ENCODE results near the gene ATP5F1D. TPM values are rescaled to one million over a fixed set of nuclear protein-coding genes. Genes with fewer than 3 reads are reported as not detected.

Gene ATP5F1D
- total and polyA plus RNA-seq, 2 experiments from 2014 or later = 139 to 396 TPM

GRCh38 chr19:1285737-1286360 is 44.3 kb downstream of the ATP5F1D start, which contains the start of gene EFNA2:
Gene EFNA2, plus strand, starts transcription at chr19:1285873. Its CDS starts 296 bp downstream, at chr19:1286169.
- H3K4me1 Mint-ChIP-seq = peaks cover 9% of the 10 kb centered on the region; the same call in 2 of the 3 replicates
- H2AFZ ChIP-seq = peak within 1 kb of the TSS; percentile 85; the same call in 1 of the 2 replicates

More at GRCh38 chr19:1285737-1286360, 44.3 kb downstream of the ATP5F1D start, which contains the start of gene EFNA2:
- peak; percentile 6; the same call in 2 of the 3 replicates for ATAC-seq
- Histone ChIP-seq H3K9me2 (ENCODE audit: insufficient read depth) (no peaks in the 10 kb centered on the region), H3F3A (replicated peaks; ENCODE audit: low read depth) (peaks cover 19% of the 10 kb centered on the region), H3K27ac (ENCODE audit: low read depth) (no peak within 1 kb of the TSS), H3K36me3 (ENCODE audit: insufficient read depth) (no peaks in the 10 kb centered on the region), H3K4me3 (peak within 1 kb of the TSS; percentile 60), H3K4me2 (peak within 1 kb of the TSS; percentile 84), H3K79me2 (replicated peaks; ENCODE audit: insufficient read depth) (no peaks in the 10 kb centered on the region), H4K20me1 (replicated peaks; ENCODE audit: insufficient read depth) (no peaks in the 10 kb centered on the region), H3K4me1 (ENCODE audit: insufficient read depth) (no peaks in the 10 kb centered on the region), H3K27me3 (ENCODE audit: insufficient read depth) (peaks cover 26% of the 10 kb centered on the region)
- peaks cover 17% of the 10 kb centered on the region for H3K27me3 Mint-ChIP-seq (ENCODE audit: insufficient read depth, low read depth, poor library complexity)
- TF ChIP-seq, protein P1, sequence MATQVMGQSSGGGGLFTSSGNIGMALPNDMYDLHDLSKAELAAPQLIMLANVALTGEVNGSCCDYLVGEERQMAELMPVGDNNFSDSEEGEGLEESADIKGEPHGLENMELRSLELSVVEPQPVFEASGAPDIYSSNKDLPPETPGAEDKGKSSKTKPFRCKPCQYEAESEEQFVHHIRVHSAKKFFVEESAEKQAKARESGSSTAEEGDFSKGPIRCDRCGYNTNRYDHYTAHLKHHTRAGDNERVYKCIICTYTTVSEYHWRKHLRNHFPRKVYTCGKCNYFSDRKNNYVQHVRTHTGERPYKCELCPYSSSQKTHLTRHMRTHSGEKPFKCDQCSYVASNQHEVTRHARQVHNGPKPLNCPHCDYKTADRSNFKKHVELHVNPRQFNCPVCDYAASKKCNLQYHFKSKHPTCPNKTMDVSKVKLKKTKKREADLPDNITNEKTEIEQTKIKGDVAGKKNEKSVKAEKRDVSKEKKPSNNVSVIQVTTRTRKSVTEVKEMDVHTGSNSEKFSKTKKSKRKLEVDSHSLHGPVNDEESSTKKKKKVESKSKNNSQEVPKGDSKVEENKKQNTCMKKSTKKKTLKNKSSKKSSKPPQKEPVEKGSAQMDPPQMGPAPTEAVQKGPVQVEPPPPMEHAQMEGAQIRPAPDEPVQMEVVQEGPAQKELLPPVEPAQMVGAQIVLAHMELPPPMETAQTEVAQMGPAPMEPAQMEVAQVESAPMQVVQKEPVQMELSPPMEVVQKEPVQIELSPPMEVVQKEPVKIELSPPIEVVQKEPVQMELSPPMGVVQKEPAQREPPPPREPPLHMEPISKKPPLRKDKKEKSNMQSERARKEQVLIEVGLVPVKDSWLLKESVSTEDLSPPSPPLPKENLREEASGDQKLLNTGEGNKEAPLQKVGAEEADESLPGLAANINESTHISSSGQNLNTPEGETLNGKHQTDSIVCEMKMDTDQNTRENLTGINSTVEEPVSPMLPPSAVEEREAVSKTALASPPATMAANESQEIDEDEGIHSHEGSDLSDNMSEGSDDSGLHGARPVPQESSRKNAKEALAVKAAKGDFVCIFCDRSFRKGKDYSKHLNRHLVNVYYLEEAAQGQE (IDR thresholded peaks at IDR 0.05; ENCODE audit: unreplicated experiment) = no peak
- no peak; a peak in 1 of 4 replicates for TF ChIP-seq CTCF (conservative IDR thresholded peaks at IDR 0.05; ENCODE audit: low read depth in 2 of 2)
- TF ChIP-seq JUNB (IDR thresholded peaks at IDR 0.05; ENCODE audit: unreplicated experiment) = no peak
- no peak for TF ChIP-seq POLR2AphosphoS5 (IDR thresholded peaks at IDR 0.05; ENCODE audit: low read depth)
- no peak for TF ChIP-seq STAT1 (IDR thresholded peaks at IDR 0.05; ENCODE audit: unreplicated experiment)
- no peak for TF ChIP-seq EZH2phosphoT487 (IDR thresholded peaks at IDR 0.05; ENCODE audit: unreplicated experiment)
- TF ChIP-seq CREB1 (CRISPR knock-in tag; IDR thresholded peaks at IDR 0.05; ENCODE audit: low read depth) = no peak
- TF ChIP-seq ZNF462 (CRISPR knock-in tag; IDR thresholded peaks at IDR 0.05) = no peak
- no peak for TF ChIP-seq NANOG (IDR thresholded peaks at IDR 0.05; ENCODE audit: borderline replicate concordance)
- TF ChIP-seq EZH2 (IDR thresholded peaks at IDR 0.05; ENCODE audit: low read depth, unreplicated experiment) = no peak
- TF ChIP-seq, protein P2, sequence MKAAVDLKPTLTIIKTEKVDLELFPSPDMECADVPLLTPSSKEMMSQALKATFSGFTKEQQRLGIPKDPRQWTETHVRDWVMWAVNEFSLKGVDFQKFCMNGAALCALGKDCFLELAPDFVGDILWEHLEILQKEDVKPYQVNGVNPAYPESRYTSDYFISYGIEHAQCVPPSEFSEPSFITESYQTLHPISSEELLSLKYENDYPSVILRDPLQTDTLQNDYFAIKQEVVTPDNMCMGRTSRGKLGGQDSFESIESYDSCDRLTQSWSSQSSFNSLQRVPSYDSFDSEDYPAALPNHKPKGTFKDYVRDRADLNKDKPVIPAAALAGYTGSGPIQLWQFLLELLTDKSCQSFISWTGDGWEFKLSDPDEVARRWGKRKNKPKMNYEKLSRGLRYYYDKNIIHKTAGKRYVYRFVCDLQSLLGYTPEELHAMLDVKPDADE (IDR thresholded peaks at IDR 0.05) = no peak
- TF ChIP-seq ZNF114 (CRISPR knock-in tag; IDR thresholded peaks at IDR 0.05) = no peak
- TF ChIP-seq ZNF331 (CRISPR knock-in tag; IDR thresholded peaks at IDR 0.05; ENCODE audit: low read depth) = no peak
- H3K36me3 Mint-ChIP-seq (ENCODE audit: low read depth) = no peaks in the 10 kb centered on the region
- no peaks in the 10 kb centered on the region for H3K9me3 Mint-ChIP-seq
- no peak within 1 kb of the TSS for H3K27ac Mint-ChIP-seq
- no peak for DNase-seq (ENCODE audit: low spot score)
- H3K4me3 Mint-ChIP-seq = peak within 1 kb of the TSS; percentile 74

Data from GM23338 (cell line).